Central memory CD4-positive, alpha-beta T cell (primary cell): Measurements from ENCODE around the gene TMEM8B.
A peak's percentile ranks its signal among the peaks of the same experiment; 100 is the strongest.
"Not testable (repeated sequence)": the region's sequence is repeated elsewhere in the genome, so short reads cannot be mapped to it uniquely, and the experiment has no call there.

ENCODE experiments used
- DNase-seq: peaks from one replicate; pipeline ENCODE4 v3.0.0; 2022

The TMEM8B gene

DNA sequence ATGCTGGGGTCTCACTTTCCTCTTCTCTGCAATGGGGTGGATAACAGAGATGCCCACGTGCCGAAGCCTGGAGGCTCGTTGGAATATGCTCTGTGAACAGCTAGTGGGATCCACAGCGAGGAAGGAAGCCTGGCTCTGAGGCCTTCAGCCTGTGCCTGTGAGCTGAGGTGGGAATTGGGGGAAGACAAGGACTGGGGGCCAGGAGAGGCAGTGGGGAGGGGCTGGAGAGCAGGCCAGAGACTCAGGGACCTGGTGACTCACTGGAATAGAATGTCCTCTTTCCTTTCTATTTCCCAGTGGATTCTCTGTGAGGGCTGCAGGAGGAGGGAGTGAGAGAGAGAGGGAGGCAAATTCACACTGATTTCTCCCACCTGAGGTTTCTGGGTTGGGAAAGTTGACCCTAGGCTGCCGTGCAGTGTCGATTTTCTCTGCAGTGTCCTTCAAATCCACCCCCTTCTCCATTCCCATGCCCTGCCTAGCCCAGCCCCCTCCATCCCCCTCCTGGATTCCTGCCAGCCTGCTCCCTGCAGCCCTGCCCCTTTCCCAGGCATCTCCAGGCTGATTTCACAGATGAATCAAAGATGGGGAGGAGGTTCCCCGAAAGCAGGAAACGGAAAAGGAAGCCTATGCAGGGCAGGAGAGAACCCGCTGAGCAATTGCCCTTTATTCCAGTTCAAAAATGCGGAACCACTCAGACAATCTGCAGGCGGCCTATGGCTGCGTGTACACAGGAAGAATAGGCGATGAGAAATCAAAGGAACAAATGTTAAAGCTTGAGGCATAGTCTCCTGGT, 78.9 kb downstream of the TMEM8B start:
- no peak for DNase-seq

DNA sequence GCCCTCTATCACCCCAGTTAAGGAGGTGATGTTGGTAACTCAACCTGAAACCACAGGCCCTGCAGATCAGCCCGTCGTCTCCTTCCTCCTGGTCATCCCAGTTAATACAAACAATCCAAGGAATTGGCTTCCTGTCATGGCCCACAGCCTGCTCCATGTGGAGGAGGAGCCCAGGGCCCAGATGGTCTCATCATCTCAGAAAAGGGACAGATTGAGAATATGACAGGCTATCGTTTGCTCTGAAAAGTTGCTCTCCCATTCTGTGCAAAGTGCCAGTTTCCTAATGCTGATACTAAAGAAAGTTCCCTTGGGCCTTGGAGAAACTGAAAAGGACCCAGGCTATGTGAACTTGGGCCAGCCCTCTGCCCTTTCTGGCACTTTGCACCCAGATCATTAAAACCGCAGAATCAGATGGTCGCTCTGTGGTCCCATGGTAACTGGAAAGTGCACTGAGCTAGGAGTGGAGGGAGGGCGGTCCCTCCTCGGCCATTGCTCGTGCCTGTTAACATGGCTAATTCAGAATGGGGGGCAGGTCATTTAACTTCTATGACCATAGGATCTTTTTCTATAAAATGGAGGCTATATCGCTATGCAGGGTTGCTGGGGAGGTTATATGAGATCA, 79.6 kb downstream of the TMEM8B start:
- DNase-seq, result no peak

DNA sequence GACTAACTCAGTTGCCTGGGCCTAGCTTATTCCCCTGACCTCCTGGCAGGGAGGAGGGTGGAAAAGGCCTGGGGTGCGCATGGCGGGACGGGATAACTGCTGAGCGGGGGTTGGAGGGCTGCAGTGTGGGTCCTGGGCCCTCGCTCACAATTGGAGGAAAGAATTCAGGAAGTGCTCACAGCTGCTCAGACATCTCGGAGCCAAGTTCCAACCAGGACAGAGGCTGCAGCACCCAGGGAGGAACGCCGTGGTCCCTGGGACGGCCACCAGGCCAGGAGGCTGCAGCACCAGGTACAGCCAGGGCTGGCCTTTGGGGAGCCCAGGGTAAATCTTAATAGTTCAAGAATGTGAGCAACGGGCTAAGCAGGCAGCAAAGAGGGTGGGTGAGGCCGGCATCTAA, 80.2 kb downstream of the TMEM8B start, which contains the start of gene SPAAR:
Gene SPAAR (plus strand): TSS at position 217 of the 400 bp plus-strand sequence. CDS start 974 bp downstream, outside the sequence.
- no peak for DNase-seq

DNA sequence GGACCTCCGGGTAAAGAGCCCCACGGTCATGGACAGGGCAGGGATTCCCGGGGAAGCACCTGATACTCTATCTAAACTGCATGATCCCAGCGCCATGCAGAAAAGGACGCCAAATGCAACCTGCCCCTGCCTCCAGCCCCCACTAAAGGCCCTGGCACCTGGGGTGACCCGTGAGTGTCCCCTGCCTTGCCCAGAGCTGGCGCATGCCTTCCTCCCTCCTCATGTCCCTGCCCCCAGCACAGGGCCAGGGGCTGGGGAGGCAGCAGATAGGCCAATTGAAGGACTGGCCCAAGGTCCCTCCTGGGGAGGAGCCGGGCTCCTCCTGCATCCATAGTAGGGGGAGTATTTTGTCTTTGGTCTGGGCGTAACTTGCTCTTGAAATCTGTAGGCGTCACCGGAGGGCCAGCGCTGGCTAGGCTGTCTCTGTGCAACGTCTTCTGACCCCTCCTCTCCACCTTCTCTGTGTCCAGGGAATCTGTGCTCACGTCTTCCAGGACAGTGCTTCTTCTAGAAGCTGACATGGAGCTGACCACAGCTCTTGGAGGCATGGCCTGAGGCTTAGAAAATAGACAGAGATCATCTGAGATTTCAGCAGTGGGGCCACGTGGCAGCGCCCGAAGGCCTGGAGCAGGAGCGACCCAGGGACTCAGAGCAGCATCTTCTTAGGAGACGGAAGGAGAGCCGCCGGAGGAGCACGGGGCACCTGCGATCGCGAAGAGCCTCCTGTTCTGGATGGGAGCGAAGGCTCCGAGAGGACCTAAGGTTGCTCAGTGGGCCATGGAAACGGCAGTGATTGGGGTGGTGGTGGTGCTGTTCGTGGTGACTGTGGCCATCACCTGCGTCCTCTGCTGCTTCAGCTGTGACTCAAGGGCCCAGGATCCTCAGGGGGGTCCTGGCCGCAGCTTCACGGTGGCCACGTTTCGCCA, 80.9 kb downstream of the TMEM8B start:
- no peak for DNase-seq

DNA sequence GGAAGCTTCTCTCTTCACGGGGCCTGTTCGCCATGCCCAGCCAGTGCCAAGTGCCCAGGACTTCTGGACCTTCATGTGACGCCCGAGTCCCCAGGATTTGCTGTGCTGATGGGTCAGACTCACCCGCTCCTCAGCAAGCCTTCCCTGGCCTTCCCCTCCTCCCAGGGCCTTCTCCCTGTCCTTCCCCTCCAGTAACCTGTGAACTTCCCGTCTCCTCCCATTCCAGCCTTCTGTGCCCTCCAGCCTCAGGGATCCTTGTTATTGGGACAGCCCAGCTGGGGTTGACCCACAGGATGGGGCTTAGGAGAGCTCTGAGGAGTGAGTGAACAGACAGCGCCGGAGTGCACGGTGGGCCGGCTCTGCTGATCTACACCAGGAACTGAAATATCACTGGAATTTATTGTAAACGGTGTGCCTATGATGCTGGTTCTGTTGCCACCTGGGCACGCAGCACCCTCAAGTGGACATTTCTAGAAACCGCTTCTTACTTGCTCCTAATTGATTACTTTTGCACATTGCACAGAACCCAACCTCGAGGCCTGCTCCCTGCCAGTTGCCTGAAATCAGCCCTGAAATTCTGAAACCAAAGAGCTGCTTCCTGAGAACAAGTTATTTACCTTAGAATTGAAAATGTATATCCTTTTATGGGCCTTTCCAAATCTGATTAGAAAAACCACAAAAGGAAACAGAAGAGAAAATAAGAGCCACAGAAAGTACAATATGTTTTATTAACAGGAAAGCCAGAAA, 81.8 kb downstream of the TMEM8B start:
- peak; percentile 55 for DNase-seq

DNA sequence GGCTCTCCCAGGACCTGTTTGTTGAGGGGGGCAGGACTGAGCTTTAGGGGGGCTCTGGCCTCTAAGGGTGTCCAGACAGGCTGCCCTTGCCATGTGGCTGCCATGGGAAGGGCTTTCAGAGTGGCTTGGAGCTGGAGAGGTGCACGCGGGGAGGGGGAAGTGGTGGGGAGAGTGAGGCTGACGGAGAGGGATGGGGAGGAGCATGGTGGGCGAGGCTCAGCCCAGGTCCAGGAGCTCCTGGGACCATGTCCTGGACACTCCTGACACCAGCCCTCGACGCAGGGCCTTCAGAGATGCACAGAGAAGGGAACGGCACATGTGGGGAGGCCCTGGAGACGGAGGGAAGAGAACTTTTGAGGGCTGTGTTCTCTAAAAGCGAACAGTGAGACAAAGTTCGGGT, 82.7 kb downstream of the TMEM8B start:
- DNase-seq, result no peak

DNA sequence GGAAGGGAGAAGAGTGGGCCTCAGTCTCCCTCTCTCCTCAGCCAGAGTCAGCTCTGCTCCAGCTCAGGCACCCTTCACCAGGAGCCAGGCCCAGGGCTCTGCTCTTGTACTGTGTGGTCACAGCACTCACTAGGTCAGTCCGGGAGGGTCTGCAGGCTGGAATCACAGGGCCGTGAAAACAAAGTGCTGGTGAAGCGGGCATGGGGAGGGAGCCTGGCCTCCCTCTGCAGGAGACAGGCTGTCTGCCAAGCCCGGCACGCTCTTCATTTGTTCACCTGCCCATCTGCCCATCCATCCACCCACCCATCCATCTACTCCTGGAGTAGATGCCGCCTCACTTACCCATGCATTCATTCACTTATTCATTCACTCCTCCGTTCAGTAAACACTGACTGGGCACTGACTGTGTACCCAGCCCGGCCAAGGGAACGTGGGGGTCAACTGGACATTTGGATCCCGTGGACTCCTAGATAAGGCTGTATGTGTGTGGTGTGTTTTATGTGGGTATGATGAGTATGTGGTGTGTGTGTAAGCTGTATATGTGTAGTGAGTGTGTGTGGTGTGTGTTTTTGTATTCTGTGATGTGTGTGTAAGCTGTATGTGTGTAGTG, 83.9 kb downstream of the TMEM8B start:
- DNase-seq, result no peak

DNA sequence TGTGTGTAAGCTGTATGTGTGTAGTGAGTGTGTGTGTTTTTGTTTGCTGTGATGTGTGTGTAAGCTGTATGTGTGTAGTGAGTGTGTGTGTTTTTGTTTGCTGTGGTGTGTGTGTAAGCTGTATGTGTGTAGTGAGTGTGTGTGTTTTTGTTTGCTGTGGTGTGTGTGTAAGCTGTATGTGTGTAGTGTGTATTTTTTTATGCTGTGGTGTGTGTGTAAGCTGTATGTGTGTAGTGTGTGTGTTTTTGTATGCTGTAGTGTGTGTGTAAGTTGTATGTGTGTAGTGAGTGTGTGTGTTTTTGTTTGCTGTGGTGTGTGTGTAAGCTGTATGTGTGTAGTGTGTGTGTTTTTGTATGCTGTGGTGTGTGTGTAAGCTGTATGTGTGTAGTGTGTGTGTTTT, 84.4 kb downstream of the TMEM8B start:
- not testable (repeated sequence) for DNase-seq

DNA sequence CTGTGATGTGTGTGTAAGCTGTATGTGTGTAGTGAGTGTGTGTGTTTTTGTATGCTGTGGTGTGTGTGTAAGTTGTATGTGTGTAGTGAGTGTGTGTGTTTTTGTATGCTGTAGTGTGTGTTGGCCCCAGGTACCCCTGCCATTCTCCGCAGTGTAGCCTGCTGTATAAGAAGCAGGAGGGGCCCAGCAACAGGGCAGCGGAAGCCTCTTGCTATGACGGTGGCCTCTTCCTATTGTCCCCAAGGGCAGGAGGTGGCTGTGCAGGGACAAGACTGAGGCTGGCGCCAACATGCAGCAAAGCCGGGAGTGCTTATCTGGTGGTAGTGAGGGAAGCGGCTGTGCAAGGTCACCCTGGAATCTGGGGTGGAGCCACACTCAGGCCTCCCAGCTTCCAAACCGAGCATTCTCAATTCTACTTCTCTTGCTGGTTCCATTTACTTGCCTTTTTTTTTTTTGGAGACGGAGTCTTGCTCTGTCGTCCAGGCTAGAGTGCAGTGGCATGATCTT, 85.3 kb downstream of the TMEM8B start:
- no peak for DNase-seq
